ACC112 (cell line): ENCODE results near the gene LUM.
"Not testable (repeated sequence)": the region's sequence is repeated elsewhere in the genome, so short reads cannot be mapped to it uniquely, and the experiment has no call there.

Experiments used
- H2AFZ ChIP-seq: fragments of 200-600 bp; sonication (generic); one replicate; pipeline ENCODE4 v1.6.0; 2017; ENCODE audit warnings: antibody characterized with exemption, low read length; ENCODE audit not compliant: unreplicated experiment
- H3K27ac ChIP-seq: fragments of 200-600 bp; sonication (generic); 2 replicates; pipeline ENCODE4 v1.5.1; 2014; ENCODE audit warnings: low read depth, mild to moderate bottlenecking, antibody characterized with exemption, low read length, moderate library complexity
- H3K27me3 ChIP-seq: fragments of 200-600 bp; sonication (generic); 2 replicates; pipeline ENCODE4 v1.6.1; 2014; ENCODE audit warnings: mild to moderate bottlenecking, antibody characterized with exemption, low read length, moderate library complexity, mixed read lengths; ENCODE audit not compliant: insufficient read depth
- H3K36me3 ChIP-seq: fragments of 200-600 bp; sonication (generic); 2 replicates; pipeline ENCODE4 v1.6.1; 2016; ENCODE audit warnings: mild to moderate bottlenecking, antibody characterized with exemption, low read length, moderate library complexity, mixed read lengths; ENCODE audit not compliant: insufficient read depth
- H3K4me1 ChIP-seq: fragments of 200-600 bp; sonication (generic); one replicate; pipeline ENCODE4 v1.6.1; 2016; ENCODE audit warnings: low read length, mixed read lengths; ENCODE audit not compliant: insufficient read depth, unreplicated experiment, control insufficient read depth
- H3K4me3 ChIP-seq: fragments of 200-600 bp; sonication (generic); 2 replicates; pipeline ENCODE4 v1.5.1; 2014; ENCODE audit warnings: mild to moderate bottlenecking, low read depth, low read length
- H3K79me2 ChIP-seq: fragments of 200-600 bp; sonication (generic); one replicate; pipeline ENCODE4 v1.6.0; 2016; ENCODE audit warnings: low read length; ENCODE audit not compliant: control insufficient read depth, unreplicated experiment, insufficient read depth

Gene LUM

DNA sequence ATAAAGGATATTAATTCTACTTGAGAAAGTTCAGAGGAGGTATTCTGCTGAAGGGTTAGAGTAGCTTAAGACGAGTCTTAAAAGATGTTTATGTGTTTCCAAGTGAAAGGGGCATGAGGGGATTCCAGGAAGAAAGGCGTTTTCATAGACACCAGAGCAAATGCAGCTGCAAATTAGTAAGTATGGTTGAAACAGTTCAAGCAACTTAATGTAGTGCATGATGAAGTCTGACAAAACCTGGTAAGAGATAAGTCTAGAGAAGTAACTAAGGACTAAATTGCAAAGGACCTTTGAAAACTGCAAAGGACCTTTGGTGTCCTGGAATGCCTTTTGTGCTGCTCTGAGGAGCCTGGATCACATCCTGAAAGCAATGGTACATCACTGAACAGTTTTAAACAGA, 11.5 kb downstream of the LUM start:
- no peak overlapping the region for H2AFZ ChIP-seq
- H3K79me2 ChIP-seq: no peaks in the 10 kb centered on the region
- peaks cover 5% of the 10 kb centered on the region; the same call in 1 of the 2 replicates for H3K36me3 ChIP-seq
- H3K27me3 ChIP-seq: no peaks in the 10 kb centered on the region
- H3K4me3 ChIP-seq: no peak overlapping the region
- peaks cover 25% of the 10 kb centered on the region for H3K4me1 ChIP-seq
- H3K27ac ChIP-seq: peak overlapping the region; percentile 72; the same call in 1 of the 2 replicates

DNA sequence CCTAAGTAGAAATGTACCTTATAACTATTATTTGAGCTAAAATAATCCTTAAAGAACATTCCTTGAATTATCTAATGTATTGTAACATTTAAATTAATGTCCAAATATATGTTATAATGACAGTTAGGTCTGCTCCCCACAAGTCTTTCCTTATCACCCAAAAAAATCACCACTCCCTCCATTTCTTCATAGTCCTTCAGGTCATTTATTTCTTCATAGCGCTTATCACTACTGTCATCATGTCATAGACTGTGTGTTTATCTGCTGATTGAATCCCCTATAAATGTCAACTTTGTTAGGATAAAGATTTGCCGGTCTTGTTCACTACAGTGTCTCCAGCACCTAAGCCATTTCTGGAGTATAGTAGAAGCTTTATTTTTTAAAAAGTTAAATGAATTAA, 12.0 kb downstream of the LUM start:
- peak overlapping the region; percentile 14; the same call in 1 of the 2 replicates for H3K4me3 ChIP-seq
- peak overlapping the region; percentile 36 for H2AFZ ChIP-seq
- peak overlapping the region; percentile 72 for H3K27ac ChIP-seq

DNA sequence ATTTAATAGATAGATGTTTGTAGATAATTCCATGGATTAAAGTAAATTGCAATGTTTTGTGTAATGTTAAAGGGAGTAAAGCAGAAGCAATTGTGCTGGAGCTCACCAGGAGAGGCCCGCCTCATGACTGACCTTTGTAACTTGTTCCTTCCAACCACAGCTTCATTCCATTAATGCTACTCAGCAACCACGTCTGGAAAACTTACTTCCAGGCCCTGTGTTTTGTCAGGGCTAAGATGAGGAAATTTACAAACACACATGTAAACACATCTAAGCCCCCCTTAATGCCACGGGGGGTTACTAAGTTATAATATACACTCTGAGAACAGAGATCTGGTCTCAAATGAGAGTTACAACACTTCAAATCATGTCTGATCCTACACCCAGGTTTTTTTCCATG, 12.4 kb downstream of the LUM start:
- Histone ChIP-seq H3K27ac (peak overlapping the region; percentile 72), H3K36me3 (peaks cover 4% of the 10 kb centered on the region; the same call in 1 of the 2 replicates), H3K79me2 (no peaks in the 10 kb centered on the region), H3K27me3 (no peaks in the 10 kb centered on the region), H3K4me1 (peaks cover 31% of the 10 kb centered on the region), H2AFZ (peak overlapping the region; percentile 36), H3K4me3 (peak overlapping the region; percentile 14; the same call in 1 of the 2 replicates)

More for the DNA sequence above, 12.0 kb downstream of the LUM start:
- Histone ChIP-seq H3K36me3 (peaks cover 5% of the 10 kb centered on the region; the same call in 1 of the 2 replicates), H3K79me2 (no peaks in the 10 kb centered on the region), H3K27me3 (no peaks in the 10 kb centered on the region), H3K4me1 (peaks cover 30% of the 10 kb centered on the region)

DNA sequence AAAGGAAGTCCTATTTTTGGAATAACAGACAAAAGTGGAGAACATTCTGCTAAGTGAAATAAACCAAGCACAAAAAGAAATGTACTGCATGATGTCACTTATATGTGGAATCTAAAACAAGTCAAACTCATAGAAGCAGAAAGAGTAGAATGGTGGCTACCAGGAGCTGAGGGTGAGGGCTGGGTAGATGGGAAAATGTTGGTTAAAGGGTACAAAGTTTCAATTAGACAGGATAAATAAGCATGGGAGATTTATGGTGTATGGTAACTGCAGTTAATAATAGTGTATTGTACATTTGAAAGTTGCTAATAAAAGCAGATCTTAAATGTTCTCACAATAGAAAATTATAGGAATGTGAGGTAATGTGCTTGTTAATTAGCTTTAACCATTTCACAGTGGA, 12.8 kb downstream of the LUM start:
- H3K79me2 ChIP-seq: no peaks in the 10 kb centered on the region
- H3K4me3 ChIP-seq: no peak overlapping the region
- peak overlapping the region; percentile 25; the same call in 1 of the 2 replicates for H3K27ac ChIP-seq
- H2AFZ ChIP-seq: peak overlapping the region; percentile 28
- H3K27me3 ChIP-seq: no peaks in the 10 kb centered on the region
- H3K4me1 ChIP-seq: peaks cover 35% of the 10 kb centered on the region
- H3K36me3 ChIP-seq: no peaks in the 10 kb centered on the region

DNA sequence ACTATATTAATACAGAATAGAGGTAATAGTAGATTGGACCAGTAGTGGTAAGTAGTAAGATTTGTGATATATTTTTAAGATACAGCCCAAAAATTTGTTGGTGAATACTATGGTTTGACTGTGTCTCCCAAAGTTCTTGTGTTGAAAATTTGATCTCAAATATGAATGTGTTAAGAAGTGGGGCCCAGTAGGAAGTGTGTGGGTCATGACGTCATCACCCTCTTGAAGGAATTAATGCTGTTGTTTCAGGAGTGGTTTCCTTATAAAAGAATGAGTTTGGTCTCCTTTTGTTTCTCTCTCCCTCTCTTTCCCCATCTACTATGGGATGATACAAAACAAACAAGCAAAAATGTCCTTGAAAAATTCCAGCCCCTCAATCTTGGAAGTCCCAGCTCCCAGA, 16.3 kb downstream of the LUM start:
- Histone ChIP-seq H3K4me3 (no peak overlapping the region), H3K27ac (no peak overlapping the region), H3K36me3 (no peaks in the 10 kb centered on the region), H3K27me3 (no peaks in the 10 kb centered on the region), H3K4me1 (peaks cover 32% of the 10 kb centered on the region), H3K79me2 (no peaks in the 10 kb centered on the region), H2AFZ (peak overlapping the region; percentile 99)

DNA sequence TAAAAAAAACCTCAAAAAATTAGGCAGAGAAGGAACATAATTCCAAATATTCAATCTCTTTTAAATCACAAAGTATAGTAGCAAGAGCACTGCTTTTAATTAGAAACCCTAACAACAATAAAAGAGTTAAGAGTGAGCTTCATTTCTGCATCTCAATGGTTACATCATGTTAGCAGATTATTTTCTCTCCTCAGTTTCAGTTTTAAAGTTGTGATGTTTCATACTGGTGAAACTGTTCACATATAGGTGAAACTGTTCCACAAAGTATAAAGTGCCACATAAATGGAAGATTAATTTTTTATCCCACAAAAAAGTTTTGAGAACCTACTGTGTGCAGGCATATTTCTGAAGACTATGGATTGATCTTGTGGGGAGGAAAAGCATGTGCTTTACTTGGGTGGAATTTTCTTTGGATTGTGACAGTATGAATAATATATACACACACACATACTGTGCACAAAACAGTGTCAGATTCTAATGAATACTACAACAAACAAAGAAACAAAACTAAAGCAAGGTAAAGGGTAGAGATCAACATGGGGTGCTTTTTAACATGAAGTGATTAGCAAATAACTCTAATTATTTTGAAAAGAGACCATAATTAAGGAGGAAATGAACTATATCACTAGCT, 17.1 kb downstream of the LUM start:
- H3K36me3 ChIP-seq: no peaks in the 10 kb centered on the region
- no peaks in the 10 kb centered on the region for H3K79me2 ChIP-seq
- H3K4me1 ChIP-seq: peaks cover 24% of the 10 kb centered on the region
- H2AFZ ChIP-seq: peak overlapping the region; percentile 99
- H3K4me3 ChIP-seq: peak overlapping the region; percentile 67
- H3K27ac ChIP-seq: no peak overlapping the region; the same call in 1 of the 2 replicates
- no peaks in the 10 kb centered on the region for H3K27me3 ChIP-seq

DNA sequence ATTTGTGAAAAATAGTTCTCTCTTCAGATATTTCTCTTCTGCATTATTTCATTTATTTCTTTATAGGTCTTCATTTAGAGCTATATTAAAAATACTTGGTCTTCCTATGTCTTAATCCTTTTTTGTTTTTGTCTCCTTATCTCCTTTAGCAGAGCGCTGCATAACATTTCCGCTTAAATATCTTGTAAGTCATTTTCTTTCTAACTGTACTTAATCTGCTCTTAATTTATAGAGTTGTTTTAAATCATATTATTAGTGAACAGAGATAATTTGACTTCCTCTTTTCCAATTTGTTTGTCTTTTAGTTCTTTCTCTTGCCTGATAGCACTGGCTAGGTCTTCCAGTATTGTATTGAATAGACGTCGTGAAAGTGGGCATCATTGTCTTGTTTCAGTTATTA, 18.0 kb downstream of the LUM start:
- Histone ChIP-seq H3K79me2 (no peaks in the 10 kb centered on the region), H3K36me3 (no peaks in the 10 kb centered on the region), H3K4me1 (peaks cover 18% of the 10 kb centered on the region), H2AFZ (peak overlapping the region; percentile 99), H3K27me3 (no peaks in the 10 kb centered on the region), H3K4me3 (peak overlapping the region; percentile 67), H3K27ac (no peak overlapping the region)

DNA sequence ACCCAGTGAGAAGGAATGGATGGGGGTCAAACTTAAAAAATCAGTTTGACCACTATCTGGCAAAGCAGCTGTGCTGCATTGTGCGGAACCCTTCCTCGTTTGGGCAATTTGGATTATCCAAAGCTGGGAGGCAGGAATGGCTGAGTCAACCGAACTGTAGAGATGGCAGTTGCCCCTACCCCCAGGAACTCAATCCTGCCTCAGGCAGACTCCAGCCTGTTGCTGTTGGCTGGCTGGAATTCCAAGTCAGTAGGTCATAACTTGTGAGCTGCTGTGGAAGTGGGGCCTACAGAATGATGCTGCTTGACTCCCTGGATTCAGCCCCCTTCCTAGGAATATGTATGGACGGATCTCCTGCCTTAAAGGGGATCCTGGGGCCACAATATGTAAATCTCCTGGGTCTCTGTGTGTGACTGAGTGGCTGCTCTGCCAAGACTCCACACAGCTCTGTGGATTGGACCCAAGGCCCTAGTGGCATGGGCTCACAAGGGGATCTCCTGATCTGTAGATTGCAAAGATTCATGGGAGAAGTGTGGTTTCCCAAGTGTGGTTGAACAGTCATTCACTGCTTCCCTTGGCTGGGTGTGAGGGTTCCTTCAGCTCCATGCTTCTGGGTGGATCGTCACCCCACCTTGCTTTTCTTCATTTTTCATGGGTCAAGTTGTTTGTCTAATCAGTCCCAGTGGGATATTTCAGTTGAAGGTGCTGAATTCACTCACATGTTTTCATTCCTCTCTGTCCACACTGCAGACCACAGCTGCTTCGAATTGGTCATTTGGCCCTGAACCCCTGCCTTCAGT, 19.2 kb downstream of the LUM start:
- Histone ChIP-seq H3K36me3 (no peaks in the 10 kb centered on the region), H2AFZ (no peak overlapping the region), H3K27me3 (no peaks in the 10 kb centered on the region), H3K4me1 (peaks cover 16% of the 10 kb centered on the region), H3K4me3 (no peak overlapping the region), H3K27ac (no peak overlapping the region), H3K79me2 (no peaks in the 10 kb centered on the region)

DNA sequence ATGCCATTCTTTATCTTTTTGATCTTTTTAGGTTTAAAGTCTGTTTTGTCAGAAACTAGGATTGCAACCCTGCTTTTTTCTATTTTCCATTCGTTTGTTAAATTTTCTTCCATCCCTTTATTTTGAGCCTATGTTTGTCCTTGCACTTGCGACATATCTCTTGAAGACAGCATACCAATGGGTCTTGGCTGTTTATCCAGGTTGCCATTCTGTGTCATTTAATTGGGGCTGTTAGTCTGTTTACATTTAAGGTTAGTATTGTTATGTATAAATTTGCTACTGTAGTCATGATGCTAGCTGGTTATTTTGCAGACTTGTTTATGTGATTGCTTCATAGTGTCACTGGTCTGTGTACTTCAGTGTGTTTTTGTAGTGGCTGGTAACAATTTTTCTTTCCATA, 21.3 kb downstream of the LUM start:
- not testable (repeated sequence) for H3K36me3 ChIP-seq, H3K4me3 ChIP-seq, H3K27me3 ChIP-seq, H2AFZ ChIP-seq, H3K79me2 ChIP-seq, H3K27ac ChIP-seq
- H3K4me1 ChIP-seq: peaks cover 14% of the 10 kb centered on the region

DNA sequence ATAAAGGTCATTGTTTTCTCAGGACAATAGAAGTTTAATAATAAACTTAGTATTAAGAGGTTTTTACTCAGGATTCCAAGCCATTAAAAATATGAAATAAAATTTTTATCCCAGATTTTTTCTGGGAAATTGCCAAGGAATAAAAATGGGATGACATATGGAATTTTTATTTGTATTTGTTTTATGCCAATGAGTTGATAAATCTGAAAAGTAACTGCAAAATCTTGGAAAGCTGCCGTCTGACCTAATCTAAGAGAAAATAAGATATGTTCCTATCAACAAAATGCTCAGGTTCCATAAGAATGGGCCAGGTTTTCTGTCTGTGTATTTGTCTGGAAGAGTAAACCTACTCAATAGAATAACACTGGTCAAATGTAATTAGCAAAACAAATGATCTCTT, 31.3 kb downstream of the LUM start:
- H3K27ac ChIP-seq: no peak overlapping the region
- H3K36me3 ChIP-seq: no peaks in the 10 kb centered on the region
- H3K27me3 ChIP-seq: no peaks in the 10 kb centered on the region
- no peak overlapping the region for H3K4me3 ChIP-seq
- H2AFZ ChIP-seq: no peak overlapping the region
- no peaks in the 10 kb centered on the region for H3K79me2 ChIP-seq
- H3K4me1 ChIP-seq: no peaks in the 10 kb centered on the region

DNA sequence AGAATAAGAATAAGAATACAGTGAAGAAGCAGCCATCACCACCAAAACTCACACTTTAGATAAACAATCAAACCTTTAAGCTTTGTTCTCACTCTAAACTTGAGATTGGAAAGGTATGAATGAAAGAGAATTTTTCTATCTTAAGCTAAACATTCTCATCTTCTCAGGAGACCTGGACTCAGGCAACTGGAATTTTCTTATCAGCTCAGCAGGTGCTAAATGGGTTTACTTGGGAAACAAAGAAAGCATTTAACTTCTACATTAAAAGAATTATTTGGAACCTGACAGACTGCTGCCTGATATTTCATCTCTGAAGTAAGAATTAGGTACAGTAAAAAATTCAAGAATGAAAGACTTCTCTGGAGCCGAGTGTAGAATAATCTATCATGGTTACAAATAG, 32.8 kb downstream of the LUM start:
- no peaks in the 10 kb centered on the region for H3K36me3 ChIP-seq
- H2AFZ ChIP-seq: no peak overlapping the region
- H3K4me3 ChIP-seq: no peak overlapping the region
- no peaks in the 10 kb centered on the region for H3K27me3 ChIP-seq
- no peaks in the 10 kb centered on the region for H3K4me1 ChIP-seq
- H3K27ac ChIP-seq: no peak overlapping the region
- no peaks in the 10 kb centered on the region for H3K79me2 ChIP-seq
